ENCODE data around the gene MNAT1. TPM values are rescaled to one million over a fixed set of nuclear protein-coding genes. Genes with fewer than 3 reads are reported as not detected.

Gene MNAT1
- total RNA-seq, 1 donor from 2014 or later: 114 TPM

- H4K20me1 ChIP-seq (ENCODE audit: low read depth): no peaks in the 10 kb centered on the region
- H3K27ac Mint-ChIP-seq: no peak overlapping the region
- H3K4me3 ChIP-seq: no peak overlapping the region
- H3K36me3 Mint-ChIP-seq: peaks cover 10% of the 10 kb centered on the region
- H3K9me3 Mint-ChIP-seq: no peaks in the 10 kb centered on the region
- no peak for DNase-seq (ENCODE audit: low spot score)
- peaks cover 15% of the 10 kb centered on the region for H3K36me3 ChIP-seq
- H3K27ac ChIP-seq: no peak overlapping the region
- H3K4me1 Mint-ChIP-seq: peaks cover 8% of the 10 kb centered on the region
- H3K4me3 Mint-ChIP-seq: no peak overlapping the region
- no peak for TF ChIP-seq EZH2 (IDR thresholded peaks at IDR 0.05)
- TF ChIP-seq CTCF (IDR thresholded peaks at IDR 0.05): no peak
- no peak for TF ChIP-seq EZH2phosphoT487 (IDR thresholded peaks at IDR 0.05)
- H3K4me2 ChIP-seq: no peak overlapping the region
- no peak overlapping the region for H2AFZ ChIP-seq (replicated peaks)
- peaks cover 18% of the 10 kb centered on the region for H3K79me2 ChIP-seq (ENCODE audit: low read depth)
- no peaks in the 10 kb centered on the region for H3K27me3 ChIP-seq
- H3K9ac ChIP-seq: no peak overlapping the region
- H3K4me1 ChIP-seq: peaks cover 5% of the 10 kb centered on the region
- no peaks in the 10 kb centered on the region for H3K9me3 ChIP-seq (ENCODE audit: low read depth)
- H3F3A ChIP-seq (ENCODE audit: low read depth): peaks cover under 1% of the 10 kb centered on the region
- H3K27me3 Mint-ChIP-seq (ENCODE audit: insufficient read depth, low read depth): no peaks in the 10 kb centered on the region
Measured at GRCh38 chr14:60974090-60974651, 239.6 kb downstream of the MNAT1 start.

DNA sequence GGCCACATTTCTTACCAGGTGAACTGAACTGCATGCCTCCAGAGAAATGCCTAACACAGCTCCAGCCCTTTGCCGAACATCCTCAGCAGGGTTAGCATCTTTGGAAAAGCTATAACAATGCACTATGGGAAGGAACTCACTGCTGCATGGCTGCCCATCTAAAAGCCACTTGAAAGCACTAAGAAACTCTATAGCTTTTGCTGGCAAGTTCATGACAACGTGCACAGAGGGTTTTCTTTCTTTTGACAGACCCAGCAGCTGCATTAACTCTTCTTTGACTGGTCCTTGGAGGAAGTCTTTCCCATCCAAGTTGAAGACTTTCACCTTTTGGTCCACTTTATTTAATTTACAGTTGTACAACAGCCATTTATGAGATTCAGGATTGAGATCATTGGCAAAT, 241.0 kb downstream of the MNAT1 start:
- peaks cover 8% of the 10 kb centered on the region for H3K4me1 ChIP-seq
- H3K9me3 ChIP-seq (ENCODE audit: low read depth): no peaks in the 10 kb centered on the region
- Mint-ChIP-seq H3K4me3 (no peak overlapping the region), H3K4me1 (peaks cover 11% of the 10 kb centered on the region), H3K36me3 (peaks cover 10% of the 10 kb centered on the region), H3K9me3 (no peaks in the 10 kb centered on the region), H3K27ac (no peak overlapping the region), H3K27me3 (ENCODE audit: insufficient read depth, low read depth) (no peaks in the 10 kb centered on the region)
- no peaks in the 10 kb centered on the region for H4K20me1 ChIP-seq (ENCODE audit: low read depth)
- no peak overlapping the region for H3K27ac ChIP-seq
- H3F3A ChIP-seq (ENCODE audit: low read depth): peaks cover 7% of the 10 kb centered on the region
- H3K79me2 ChIP-seq (ENCODE audit: low read depth): peaks cover 32% of the 10 kb centered on the region
- no peaks in the 10 kb centered on the region for H3K27me3 ChIP-seq
- H3K36me3 ChIP-seq: peaks cover 15% of the 10 kb centered on the region
- TF ChIP-seq CTCF (IDR thresholded peaks at IDR 0.05): no peak
- no peak for TF ChIP-seq EZH2 (IDR thresholded peaks at IDR 0.05)
- no peak for TF ChIP-seq EZH2phosphoT487 (IDR thresholded peaks at IDR 0.05)
- H3K4me2 ChIP-seq: no peak overlapping the region
- H3K9ac ChIP-seq: no peak overlapping the region
- H2AFZ ChIP-seq (replicated peaks): no peak overlapping the region
- no peak for DNase-seq (ENCODE audit: low spot score)
- no peak overlapping the region for H3K4me3 ChIP-seq

DNA sequence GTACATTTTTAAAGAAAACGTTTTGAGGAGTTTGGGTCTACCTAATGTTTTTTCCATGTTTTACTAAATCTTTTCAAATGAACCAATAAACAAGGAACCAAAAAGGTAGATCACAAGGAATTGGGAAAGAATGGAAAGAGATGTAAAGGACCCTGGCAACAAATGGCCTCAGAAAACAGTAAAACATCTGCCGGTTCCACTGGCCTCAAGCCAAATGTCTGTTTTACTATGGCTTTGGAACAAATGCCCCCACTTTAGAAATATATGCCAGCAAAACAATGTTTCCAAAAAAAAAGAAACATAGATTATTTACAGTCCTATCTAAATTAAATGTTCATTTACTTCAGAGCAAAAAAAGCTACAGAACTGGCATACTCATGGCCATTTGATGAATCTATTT, 243.3 kb downstream of the MNAT1 start:
- H3K4me2 ChIP-seq: peak overlapping the region; percentile 87
- TF ChIP-seq EZH2 (IDR thresholded peaks at IDR 0.05): no peak
- no peak for TF ChIP-seq CTCF (IDR thresholded peaks at IDR 0.05)
- no peak for TF ChIP-seq EZH2phosphoT487 (IDR thresholded peaks at IDR 0.05)
- peak overlapping the region; percentile 8 for H3K4me3 ChIP-seq
- H2AFZ ChIP-seq (replicated peaks): no peak overlapping the region
- DNase-seq (ENCODE audit: low spot score): no peak
- peaks cover 15% of the 10 kb centered on the region for H3K36me3 ChIP-seq
- Mint-ChIP-seq H3K4me3 (no peak overlapping the region), H3K4me1 (peaks cover 11% of the 10 kb centered on the region), H3K9me3 (no peaks in the 10 kb centered on the region), H3K36me3 (peaks cover 10% of the 10 kb centered on the region), H3K27ac (no peak overlapping the region), H3K27me3 (ENCODE audit: insufficient read depth, low read depth) (peaks cover 1% of the 10 kb centered on the region)
- H3K79me2 ChIP-seq (ENCODE audit: low read depth): peaks cover 40% of the 10 kb centered on the region
- H3K27ac ChIP-seq: no peak overlapping the region
- H3K9ac ChIP-seq: no peak overlapping the region
- H3K4me1 ChIP-seq: peaks cover 14% of the 10 kb centered on the region
- H3K27me3 ChIP-seq: no peaks in the 10 kb centered on the region
- H3K9me3 ChIP-seq (ENCODE audit: low read depth): no peaks in the 10 kb centered on the region
- H3F3A ChIP-seq (ENCODE audit: low read depth): peaks cover 19% of the 10 kb centered on the region
- H4K20me1 ChIP-seq (ENCODE audit: low read depth): no peaks in the 10 kb centered on the region

Measured in neural progenitor cell (in vitro differentiated cells).